ENCODE data around the gene KIF1A. TPM values are rescaled to one million over a fixed set of nuclear protein-coding genes. Genes with fewer than 3 reads are reported as not detected.

Gene KIF1A
- total and polyA plus RNA-seq, 2 of the 8 experiments (the other 6 are each of a cell fraction or from before 2014, with no cell fraction given), result 61.3 to 281 TPM

- no peak for TF ChIP-seq SRF (IDR thresholded peaks at IDR 0.05; ENCODE audit: low read depth, low read length)
- TF ChIP-seq HDAC6 (IDR thresholded peaks at IDR 0.05; ENCODE audit: low read depth, low read length), result no peak
- no peak for TF ChIP-seq CHD2 (IDR thresholded peaks at IDR 0.05; ENCODE audit: low read length)
- no peak for TF ChIP-seq JUND (IDR thresholded peaks at IDR 0.05; ENCODE audit: low read length)
- no peak for TF ChIP-seq CHD7 (IDR thresholded peaks at IDR 0.05; ENCODE audit: insufficient replicate concordance, low read length)
- TF ChIP-seq YY1 (IDR thresholded peaks at IDR 0.05; ENCODE audit: low read depth, low read length), result no peak
- no peak for TF ChIP-seq SAP30 (IDR thresholded peaks at IDR 0.05; ENCODE audit: insufficient read depth, insufficient replicate concordance, low read length)
- no peak for TF ChIP-seq ATF3 (IDR thresholded peaks at IDR 0.05; ENCODE audit: insufficient read depth, low read depth, low read length)
These were observed 16.9 kb upstream of the KIF1A start (continued) for GRCh38 chr2:240836781-240837467.
